SIG-M5 (cell line): Measurements from ENCODE around the gene FADS1.

Experiments used
- DNase-seq: peaks from one replicate; lab custom pipeline; 2025; lab: John Stamatoyannopoulos, UW

The FADS1 gene

DNA sequence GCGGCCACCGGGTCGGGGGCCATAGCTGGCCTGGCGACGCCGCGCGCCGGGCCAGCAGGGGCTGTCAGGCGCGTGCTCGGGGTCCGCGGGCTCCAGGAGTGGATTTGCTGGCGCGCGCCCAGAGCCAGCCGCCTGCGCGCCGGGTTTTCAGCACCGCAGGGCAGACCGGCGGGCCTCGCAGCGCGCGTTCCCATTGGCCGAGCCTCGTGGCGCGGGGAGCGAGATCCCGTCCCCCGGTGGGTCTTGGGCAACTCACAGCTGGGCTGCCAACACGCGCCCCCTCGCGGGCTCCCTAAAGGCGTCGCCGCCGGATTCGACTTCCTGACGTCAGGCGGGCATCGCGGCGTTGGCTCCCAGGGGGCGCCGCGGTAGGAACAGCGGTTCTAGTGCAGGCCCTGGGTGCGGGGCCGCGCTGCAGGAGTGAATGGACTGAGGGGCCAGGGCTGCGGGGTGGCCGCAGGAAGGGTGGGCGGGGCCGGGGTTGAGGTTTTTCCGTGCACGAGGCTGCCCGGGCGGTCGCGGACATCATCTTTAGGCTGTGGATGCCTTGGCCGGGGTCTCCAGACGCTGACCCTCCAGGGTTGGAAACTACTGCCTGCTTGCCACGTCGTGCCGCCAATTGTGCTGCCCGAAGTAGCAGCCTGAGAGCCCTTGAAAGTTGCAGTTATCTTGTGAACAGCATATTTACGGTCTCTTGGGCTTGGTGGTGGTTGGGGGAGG, at the start of gene FADS1:
Gene FADS1 (minus strand): TSS at position 268 of the 720 bp plus-strand sequence. CDS start 74 bp downstream, at position 194.
- DNase-seq: peak; percentile 68

DNA sequence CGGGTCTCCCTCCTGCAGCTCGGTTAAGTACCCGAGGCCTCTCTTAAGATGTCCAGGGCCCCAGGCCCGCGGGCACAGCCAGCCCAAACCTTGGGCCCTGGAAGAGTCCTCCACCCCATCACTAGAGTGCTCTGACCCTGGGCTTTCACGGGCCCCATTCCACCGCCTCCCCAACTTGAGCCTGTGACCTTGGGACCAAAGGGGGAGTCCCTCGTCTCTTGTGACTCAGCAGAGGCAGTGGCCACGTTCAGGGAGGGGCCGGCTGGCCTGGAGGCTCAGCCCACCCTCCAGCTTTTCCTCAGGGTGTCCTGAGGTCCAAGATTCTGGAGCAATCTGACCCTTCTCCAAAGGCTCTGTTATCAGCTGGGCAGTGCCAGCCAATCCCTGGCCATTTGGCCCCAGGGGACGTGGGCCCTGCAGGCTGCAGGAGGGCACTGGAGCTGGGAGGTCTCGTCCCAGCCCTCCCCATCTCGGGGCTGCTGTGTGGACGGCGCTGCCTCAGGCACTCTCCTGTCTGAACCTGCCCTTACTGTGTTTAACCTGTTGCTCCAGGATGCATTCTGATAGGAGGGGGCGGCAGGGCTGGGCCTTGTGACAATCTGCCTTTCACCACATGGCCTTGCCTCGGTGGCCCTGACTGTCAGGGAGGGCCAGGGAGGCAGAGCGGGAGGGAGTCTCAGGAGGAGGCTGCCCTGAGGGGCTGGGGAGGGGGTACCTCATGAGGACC, 49.6 kb upstream of the FADS1 start:
- DNase-seq: no peak

- no peak for DNase-seq
Measured at GRCh38 chr11:61864814-61865775, 48.3 kb upstream of the FADS1 start.

DNA sequence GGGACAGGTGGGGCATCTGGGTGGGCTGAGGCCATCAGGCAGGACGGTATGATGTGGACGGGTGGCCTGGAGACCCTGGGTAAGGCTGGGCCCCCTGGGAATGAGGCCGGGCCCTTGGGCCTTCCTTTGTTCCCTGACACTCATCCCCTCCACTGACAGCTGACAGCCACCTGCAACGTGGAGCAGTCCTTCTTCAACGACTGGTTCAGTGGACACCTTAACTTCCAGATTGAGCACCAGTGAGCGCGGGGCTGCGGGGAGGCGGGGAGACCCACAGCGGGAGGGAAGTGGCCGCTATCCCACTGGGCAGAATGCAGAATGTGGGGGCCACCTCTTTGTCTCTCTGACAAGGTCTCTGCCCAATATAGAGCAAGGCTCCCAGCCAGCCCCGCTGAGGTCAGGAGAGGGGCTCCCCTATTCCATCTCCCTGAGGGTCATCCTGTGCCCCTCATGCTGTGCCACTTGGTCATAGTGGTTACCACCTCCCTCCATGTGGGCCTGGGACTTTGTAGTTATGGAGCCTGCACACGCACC, 46.8 kb upstream of the FADS1 start:
- no peak for DNase-seq

- no peak for DNase-seq
Measured at GRCh38 chr11:61862714-61863547, 46.1 kb upstream of the FADS1 start.

DNA sequence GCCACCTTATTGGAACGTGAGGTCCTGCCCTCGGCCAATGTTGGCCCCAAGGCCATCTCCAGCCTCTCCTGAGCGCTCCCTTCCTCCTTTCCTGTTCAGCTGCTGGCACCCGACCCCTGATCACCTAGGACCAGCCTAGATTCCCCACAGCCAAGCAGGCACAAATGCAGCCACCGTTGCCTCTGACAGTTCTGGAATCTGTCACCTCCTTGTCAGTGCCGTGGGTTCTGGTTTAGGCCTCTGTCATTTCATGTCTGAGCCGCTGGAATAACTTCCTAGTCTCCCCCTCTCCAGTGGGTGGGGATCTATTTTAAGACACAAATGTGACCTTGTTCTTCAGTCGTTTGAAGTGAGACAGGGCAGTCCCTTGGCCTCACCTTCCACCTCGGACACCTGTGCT, 44.8 kb upstream of the FADS1 start:
- no peak for DNase-seq

- no peak for DNase-seq
Measured at GRCh38 chr11:61860054-61860903, 43.5 kb upstream of the FADS1 start.

DNA sequence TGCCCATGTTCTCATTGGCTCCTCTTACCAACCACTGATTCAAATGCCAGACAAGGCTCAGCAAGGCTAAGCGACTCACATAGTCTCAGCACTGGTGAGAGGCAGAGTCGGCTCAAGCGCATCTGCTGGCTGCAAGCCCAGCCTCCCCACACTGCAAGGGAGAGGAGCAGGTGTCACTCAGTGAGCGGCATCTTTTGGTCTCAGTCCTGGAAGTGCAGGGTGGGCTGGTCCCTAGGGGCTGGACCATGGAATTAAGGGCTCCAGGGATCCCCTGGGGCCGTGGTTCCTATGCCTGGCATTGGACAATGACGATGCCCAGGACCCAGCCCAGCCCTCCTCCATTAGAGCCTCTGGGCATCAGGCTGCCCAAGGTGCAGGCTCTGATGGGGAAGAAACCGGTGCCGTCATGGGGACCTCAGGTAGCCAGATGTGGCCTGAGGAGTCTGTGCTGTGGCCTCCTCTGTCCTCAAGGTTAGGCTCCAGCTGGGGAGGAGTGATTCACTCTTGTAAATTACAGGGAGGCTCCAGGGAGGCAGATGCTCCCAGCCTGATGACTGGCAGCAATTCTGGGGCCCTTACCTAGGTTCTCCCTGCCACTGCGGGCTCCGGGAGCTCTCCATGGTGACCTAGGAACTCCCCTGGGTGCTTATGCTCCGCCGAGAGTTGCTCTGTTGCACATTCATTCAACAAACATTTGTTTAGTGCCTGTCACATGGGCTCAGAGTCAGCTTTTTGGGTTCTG, 39.3 kb upstream of the FADS1 start:
- no peak for DNase-seq

GRCh38 chr11:61854966-61855714, 38.3 kb upstream of the FADS1 start:
- no peak for DNase-seq

DNA sequence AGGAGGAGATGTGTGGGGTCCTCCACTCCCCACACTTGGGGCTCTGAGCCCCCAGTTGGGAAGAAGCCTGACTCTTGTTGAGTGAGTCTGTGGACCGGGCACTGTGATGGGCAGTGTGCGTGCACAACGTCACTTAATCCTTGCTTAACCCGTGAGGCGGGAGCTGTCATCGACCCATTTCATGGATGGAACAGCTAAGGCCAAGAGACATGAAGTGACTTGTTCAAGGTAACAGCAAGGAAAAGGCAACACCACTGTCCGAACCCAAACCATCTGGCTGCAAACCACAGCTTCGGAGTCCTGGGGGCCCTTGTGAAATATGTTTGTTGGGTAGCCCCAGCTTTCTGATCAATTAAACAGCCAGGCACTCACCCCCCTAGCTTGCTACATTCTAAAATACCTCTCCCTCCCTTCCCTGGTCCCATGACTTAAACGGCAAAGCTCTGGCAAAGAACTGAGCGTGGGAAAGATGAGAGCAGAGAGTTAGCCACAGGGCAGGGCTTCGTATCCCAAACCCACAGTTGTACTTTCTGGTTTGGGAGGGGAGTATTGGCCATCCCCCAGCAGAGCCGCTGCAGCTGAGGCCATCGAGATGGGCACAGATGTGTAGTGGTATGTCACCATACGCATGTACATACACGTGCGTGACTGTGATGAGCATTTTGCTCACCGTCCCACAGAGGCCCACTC, 37.5 kb upstream of the FADS1 start:
- no peak for DNase-seq

- DNase-seq: no peak
Measured at GRCh38 chr11:61853698-61854169, 36.9 kb upstream of the FADS1 start.

- DNase-seq: no peak
Measured at GRCh38 chr11:61851900-61852295, 35.1 kb upstream of the FADS1 start.

DNA sequence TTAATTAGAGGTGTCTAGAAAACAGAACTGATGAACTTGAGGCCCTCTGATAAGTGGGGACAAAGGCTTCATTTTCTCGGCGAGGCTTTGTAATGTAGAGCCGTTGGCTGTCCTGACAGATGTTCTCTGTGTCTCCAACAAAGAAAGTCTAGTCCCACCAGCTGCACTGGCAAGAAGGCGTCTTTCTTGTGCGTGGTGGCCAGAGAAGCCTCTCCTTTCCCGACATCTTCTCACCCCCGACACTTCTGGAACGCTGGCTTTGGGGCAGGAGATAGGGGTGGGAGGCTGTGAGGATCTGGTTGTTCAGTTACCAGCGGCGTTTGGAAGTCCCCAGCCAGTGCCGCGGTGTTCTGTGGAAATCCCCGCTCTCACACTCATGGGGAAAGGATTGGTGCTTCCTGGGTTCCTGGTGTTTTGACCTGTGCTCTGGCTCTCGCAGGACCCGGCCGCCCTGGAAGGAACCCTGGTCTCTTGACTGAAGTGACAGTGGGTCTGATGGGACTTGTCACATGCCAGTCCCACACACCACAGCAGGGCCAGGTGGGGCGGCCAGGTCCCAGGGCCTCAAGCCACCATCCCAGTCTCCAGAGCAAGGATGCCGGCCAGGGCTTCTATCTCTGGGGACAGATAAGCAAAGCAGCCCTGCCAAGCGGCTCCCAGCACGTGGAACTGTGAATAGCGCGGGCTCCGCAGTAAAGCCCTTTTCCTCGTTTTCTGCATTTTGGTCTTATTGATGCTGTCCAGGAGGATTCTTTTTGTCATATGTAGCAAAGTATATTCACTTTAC, 34.5 kb upstream of the FADS1 start:
- DNase-seq: no peak

DNA sequence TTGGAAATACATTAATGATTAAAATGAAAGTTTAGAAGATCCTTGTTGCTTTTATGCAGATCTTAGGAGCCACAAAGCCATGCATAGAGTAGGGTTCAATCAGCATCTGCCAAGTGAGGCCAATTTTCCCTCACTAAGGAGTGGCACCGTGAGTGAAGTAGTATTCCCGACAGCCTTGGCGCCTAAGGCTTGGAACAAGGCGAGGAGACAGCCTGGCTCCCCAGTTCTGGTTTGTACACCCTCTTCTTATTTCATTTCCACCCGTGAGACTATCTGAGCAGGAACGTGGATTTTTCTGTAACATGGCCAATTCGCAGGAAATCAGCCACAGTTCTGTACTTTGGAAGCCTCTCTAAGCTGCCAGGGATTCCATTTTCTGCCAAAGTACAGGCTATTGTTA, 33.9 kb upstream of the FADS1 start:
- DNase-seq: no peak

DNA sequence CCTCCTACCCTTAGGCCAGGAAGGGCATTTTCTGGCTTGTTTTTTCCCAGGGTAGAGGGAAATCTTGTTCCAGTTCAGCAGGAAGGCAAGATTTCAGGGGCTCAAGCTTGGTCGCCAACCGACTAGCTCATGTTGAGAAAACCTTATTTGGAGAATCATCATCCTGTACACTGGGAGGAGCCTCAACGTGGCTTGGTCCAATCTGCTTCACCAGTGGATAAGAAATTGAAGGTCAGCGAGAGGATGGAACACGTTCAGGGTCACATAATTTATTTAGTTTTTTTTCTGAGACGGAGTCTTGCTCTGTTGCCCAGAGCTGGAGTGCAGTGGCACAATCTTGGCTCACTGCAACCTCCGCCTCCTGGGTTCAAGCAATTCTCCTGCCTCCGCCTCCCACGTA, 31.8 kb upstream of the FADS1 start:
- DNase-seq: no peak

DNA sequence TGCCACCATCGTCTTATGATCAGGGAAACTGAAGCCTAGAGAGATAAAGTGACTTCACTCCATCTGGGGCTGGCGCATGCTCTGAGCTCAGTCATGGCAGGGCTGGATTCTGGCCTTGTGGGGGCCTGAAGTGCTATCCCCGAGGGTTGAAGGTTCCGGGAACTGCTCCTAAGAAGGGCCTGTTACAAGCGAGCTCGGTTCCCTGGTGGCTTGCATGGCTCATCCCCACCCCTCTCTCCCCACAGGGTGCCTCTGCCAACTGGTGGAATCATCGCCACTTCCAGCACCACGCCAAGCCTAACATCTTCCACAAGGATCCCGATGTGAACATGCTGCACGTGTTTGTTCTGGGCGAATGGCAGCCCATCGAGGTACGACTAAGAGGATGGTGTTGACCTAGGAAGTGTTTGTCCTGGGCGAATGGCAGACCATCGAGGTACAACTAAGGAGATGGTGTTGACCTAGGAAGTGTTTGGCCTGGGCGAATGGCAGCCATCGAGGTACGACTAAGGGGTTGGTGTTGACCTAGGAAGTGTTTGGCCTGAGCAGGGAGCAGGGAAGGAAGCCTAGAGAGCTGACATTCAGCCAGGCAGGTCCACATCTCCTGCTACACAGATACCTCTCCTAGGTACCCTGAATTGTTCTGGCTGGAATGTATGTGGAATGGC, 31.2 kb upstream of the FADS1 start:
- no peak for DNase-seq
